Nephron (organoid): ENCODE measurements around the gene EGLN3.

Experiments
- H3K27ac Mint-ChIP-seq, 3 experiments: 2 replicates each; pipeline ENCODE4 v1.8.0; 2020; ENCODE audit warnings: mixed read lengths in 3 of 3, mild to moderate bottlenecking in 2 of 3, moderate library complexity in 1 of 3
- H3K27me3 Mint-ChIP-seq: 2 replicates; pipeline ENCODE4 v1.8.0; 2021; ENCODE audit warnings: low read depth, mild to moderate bottlenecking, moderate library complexity, mixed read lengths
- H3K36me3 Mint-ChIP-seq: 2 replicates; pipeline ENCODE4 v1.8.0; 2020; ENCODE audit warnings: low read depth, mixed read lengths
- H3K4me1 Mint-ChIP-seq: 2 replicates; pipeline ENCODE4 v1.8.0; 2020; ENCODE audit warnings: mixed read lengths
- H3K4me3 Mint-ChIP-seq, 3 experiments: 2 replicates each; pipeline ENCODE4 v1.8.0; 2020; ENCODE audit warnings: mild to moderate bottlenecking in 3 of 3, mixed read lengths in 3 of 3, moderate library complexity in 2 of 3
- H3K9me3 Mint-ChIP-seq: 2 replicates; pipeline ENCODE4 v1.8.0; 2020; ENCODE audit warnings: mixed read lengths
- TF ChIP-seq, protein P1 (sequence below), 3 experiments: fragments of 200-600 bp; sonication (generic); IDR thresholded peaks; one replicate each; pipeline ENCODE4 v1.5.0; 2021; ENCODE audit warnings: antibody characterized with exemption in 3 of 3; ENCODE audit not compliant: unreplicated experiment in 3 of 3

EGLN3 gene

DNA sequence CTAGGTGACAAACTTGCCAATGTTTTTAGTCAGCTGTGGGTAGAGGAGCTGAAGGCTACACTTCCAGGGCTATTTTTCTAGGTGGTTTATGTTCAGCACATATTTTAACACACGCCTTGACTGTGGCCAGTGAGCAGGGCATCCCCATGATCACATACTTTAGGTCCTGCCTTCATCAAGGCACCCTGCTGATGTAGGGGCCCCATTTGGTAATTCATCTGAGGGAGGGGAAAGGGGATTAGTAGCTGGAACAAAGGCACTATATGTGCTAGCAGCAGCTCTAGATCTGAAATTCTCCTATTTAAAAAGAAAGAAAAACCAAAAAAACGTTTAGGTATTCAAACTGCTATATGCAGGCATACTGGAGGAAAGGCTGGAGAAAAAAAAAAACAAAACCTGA lies 14.5 kb downstream of the EGLN3 start:
- H3K9me3 Mint-ChIP-seq, result no peaks in the 10 kb centered on the region
- H3K4me3 Mint-ChIP-seq, result no peak overlapping the region
- TF ChIP-seq, protein P1, sequence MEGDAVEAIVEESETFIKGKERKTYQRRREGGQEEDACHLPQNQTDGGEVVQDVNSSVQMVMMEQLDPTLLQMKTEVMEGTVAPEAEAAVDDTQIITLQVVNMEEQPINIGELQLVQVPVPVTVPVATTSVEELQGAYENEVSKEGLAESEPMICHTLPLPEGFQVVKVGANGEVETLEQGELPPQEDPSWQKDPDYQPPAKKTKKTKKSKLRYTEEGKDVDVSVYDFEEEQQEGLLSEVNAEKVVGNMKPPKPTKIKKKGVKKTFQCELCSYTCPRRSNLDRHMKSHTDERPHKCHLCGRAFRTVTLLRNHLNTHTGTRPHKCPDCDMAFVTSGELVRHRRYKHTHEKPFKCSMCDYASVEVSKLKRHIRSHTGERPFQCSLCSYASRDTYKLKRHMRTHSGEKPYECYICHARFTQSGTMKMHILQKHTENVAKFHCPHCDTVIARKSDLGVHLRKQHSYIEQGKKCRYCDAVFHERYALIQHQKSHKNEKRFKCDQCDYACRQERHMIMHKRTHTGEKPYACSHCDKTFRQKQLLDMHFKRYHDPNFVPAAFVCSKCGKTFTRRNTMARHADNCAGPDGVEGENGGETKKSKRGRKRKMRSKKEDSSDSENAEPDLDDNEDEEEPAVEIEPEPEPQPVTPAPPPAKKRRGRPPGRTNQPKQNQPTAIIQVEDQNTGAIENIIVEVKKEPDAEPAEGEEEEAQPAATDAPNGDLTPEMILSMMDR (IDR thresholded peaks at IDR 0.05; ENCODE audit: unreplicated experiment in 3 of 3), result no peak
- H3K36me3 Mint-ChIP-seq, result no peaks in the 10 kb centered on the region
- peaks cover 88% of the 10 kb centered on the region for H3K4me1 Mint-ChIP-seq
- peak overlapping the region; percentile 26 to 67 (median 41) for H3K27ac Mint-ChIP-seq
- no peaks in the 10 kb centered on the region for H3K27me3 Mint-ChIP-seq

DNA sequence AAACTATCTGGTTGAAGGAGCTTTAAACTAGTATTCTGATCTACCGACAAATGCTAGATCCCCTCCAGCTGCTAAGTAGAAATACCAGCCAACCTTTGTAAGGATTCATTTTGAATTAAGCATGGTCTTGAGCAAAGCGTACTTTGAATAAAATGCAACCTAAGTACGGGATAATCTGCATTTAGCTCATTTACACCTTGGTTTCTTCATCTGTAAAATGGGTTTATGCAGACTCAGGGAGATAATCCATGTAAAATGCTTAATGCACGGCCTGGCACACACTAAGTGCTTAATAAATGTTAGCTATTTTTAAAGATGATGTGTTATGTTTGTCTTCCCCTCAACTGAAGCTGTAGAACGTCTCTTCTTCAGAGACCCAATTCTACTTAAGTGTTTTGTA lies 15.9 kb downstream of the EGLN3 start:
- H3K4me1 Mint-ChIP-seq, result peaks cover 91% of the 10 kb centered on the region
- H3K27ac Mint-ChIP-seq, result peak overlapping the region in 1 of 3 experiments; percentile 83
- TF ChIP-seq, protein P1 (IDR thresholded peaks at IDR 0.05; ENCODE audit: unreplicated experiment in 3 of 3), result no peak
- peaks cover 1% of the 10 kb centered on the region for H3K36me3 Mint-ChIP-seq
- no peaks in the 10 kb centered on the region for H3K27me3 Mint-ChIP-seq
- H3K4me3 Mint-ChIP-seq, result no peak overlapping the region
- no peaks in the 10 kb centered on the region for H3K9me3 Mint-ChIP-seq

DNA sequence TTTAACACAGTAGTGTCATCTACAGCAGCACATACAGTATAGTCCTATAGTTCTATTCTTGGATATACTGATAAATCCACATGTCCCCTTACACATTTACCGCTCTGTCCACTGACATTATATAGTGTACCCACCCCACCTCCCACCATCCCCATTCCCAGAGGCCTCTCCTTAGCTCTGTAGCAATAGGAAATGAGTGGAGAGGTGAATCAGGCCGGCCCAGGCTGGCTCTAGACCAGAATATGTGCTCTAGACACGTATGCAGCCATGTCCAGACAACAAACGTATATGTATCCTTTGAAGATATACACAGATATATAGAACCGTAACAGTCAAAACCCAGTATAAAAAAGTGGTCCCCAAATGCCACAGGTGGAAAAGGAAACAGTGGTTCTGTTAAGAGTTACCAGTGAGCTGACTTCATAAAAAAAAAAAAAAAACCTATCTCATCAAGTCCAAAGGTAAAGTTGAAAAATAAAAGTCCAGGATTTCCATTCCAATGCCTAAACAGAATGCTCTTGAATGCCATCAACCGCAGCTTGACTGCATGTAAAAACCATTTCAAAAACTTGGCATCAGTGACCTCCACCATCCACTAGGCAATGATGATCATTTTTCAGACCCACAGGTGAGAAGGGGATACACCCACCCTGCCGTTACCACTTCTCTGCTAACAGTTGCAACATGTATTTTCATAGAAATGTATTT lies 16.7 kb downstream of the EGLN3 start:
- TF ChIP-seq, protein P1 (IDR thresholded peaks at IDR 0.05; ENCODE audit: unreplicated experiment in 3 of 3), result no peak
- H3K9me3 Mint-ChIP-seq, result no peaks in the 10 kb centered on the region
- H3K4me3 Mint-ChIP-seq, result peak overlapping the region in 1 of 3 experiments; percentile 44
- no peaks in the 10 kb centered on the region for H3K27me3 Mint-ChIP-seq
- peaks cover 89% of the 10 kb centered on the region for H3K4me1 Mint-ChIP-seq
- peaks cover 5% of the 10 kb centered on the region for H3K36me3 Mint-ChIP-seq
- H3K27ac Mint-ChIP-seq, result peak overlapping the region; percentile 18 to 83 (median 40)

DNA sequence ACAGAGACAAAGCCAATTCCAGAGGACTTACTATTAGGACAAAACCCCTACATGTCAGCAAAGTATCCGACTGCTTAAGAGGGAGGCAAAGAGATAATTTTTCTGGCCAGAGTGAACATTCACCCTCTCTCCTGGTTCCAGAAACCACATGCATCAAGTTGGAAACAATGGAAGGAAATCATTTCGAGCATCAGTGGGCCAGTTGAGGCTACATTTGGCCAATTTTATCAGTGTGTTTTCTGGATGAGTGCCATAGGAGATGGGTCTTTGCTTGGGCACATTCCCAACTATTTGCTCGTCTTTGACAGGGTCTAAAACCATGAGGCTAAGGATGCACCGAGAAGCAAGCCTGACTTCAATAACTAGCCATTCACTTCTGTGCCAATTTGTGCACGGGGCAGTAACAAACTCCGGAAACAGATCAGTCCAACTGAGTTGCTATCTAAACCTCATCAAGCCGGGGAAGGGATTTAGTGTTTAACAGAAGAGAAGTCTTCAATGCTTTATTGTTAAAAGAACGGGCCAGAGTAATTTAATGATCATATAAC lies 17.4 kb downstream of the EGLN3 start:
- Mint-ChIP-seq H3K27ac (peak overlapping the region; percentile 18 to 83 (median 40)), H3K36me3 (peaks cover 9% of the 10 kb centered on the region), H3K27me3 (no peaks in the 10 kb centered on the region), H3K9me3 (no peaks in the 10 kb centered on the region), H3K4me1 (peaks cover 86% of the 10 kb centered on the region), H3K4me3 (peak overlapping the region in 1 of 3 experiments; percentile 44)
- TF ChIP-seq, protein P1 (IDR thresholded peaks at IDR 0.05; ENCODE audit: unreplicated experiment in 3 of 3), result no peak

DNA sequence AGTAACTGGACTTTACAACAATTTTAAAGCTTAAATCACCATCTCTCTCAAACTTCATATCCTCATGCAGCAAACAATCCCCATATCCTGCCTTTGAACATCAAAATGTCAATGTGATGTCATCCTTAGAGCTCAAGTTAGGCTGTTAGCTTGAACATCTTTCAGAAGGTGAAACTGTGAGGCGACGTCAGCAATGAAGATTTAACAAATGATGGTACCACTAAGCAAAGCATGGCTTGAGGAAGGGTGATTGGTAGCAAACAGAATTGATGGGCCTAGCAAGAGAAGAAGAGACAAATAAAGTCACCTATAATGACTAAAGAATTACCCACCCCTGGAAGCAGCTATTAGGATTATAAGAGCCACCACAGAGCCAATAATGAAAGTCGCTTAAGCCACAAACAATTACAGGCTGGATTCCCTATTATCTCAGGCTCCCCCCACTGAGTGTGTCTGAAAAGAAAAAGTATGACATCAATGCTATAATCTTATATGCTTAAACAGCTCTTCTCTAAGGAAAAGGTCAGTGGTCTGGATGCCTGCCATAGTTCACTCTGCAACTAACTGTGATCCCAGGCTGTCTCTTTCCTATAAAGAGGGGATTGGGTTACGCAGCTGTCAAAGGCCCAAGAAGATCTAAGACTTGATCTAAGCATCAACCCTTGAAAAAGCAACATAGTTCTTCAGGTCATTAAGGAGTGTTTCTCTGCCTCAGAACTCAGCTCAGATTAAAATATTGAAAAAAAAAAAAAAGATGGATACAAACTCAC lies 18.1 kb downstream of the EGLN3 start:
- H3K27ac Mint-ChIP-seq, result peak overlapping the region; percentile 18 to 83 (median 40)
- H3K4me3 Mint-ChIP-seq, result peak overlapping the region in 1 of 3 experiments; percentile 44
- peaks cover 84% of the 10 kb centered on the region for H3K4me1 Mint-ChIP-seq
- H3K36me3 Mint-ChIP-seq, result peaks cover 16% of the 10 kb centered on the region
- TF ChIP-seq, protein P1 (IDR thresholded peaks at IDR 0.05; ENCODE audit: unreplicated experiment in 3 of 3), result no peak
- no peaks in the 10 kb centered on the region for H3K9me3 Mint-ChIP-seq
- no peaks in the 10 kb centered on the region for H3K27me3 Mint-ChIP-seq
